ENCODE data around the gene INF2.

DNA sequence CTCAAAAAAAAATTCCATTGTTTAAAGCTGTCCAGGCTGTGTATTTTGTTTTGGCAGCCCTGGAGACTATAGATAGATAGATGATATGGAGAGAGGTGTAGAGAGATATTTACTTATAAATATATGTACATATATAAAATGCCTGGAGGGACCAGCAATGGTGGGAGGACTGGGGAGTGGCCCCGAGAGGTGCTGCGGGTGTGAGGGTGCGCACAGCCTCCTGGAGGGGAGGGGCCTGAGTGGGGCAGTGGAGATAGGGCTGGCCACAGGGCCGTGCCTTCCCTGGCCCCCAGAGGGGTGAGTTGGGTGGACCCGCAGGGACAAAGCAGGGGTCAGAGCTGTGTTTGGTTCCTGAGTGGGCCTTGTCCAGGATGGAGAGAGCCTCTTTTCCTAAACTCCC lies 41.1 kb downstream of the INF2 start:
- TF ChIP-seq FOXA1 (IDR thresholded peaks at IDR 0.05) (no peak), TARDBP (IDR thresholded peaks at IDR 0.05) (no peak), CTBP1 (IDR thresholded peaks at IDR 0.05; ENCODE audit: borderline replicate concordance) (no peak), ZNF384 (IDR thresholded peaks at IDR 0.05) (no peak), LEF1 (IDR thresholded peaks at IDR 0.05; ENCODE audit: borderline replicate concordance) (no peak), SP1 (IDR thresholded peaks at IDR 0.05) (no peak), BHLHE40 (IDR thresholded peaks at IDR 0.05; ENCODE audit: borderline replicate concordance) (no peak)

All from HEK293T (cell line).